Measurements from ENCODE around the gene TCF20.

- no peak for TF ChIP-seq EZH2 (IDR thresholded peaks at IDR 0.05; ENCODE audit: borderline replicate concordance, insufficient read depth, low read depth, low read length, poor library complexity, severe bottlenecking)
- TF ChIP-seq, protein P1, sequence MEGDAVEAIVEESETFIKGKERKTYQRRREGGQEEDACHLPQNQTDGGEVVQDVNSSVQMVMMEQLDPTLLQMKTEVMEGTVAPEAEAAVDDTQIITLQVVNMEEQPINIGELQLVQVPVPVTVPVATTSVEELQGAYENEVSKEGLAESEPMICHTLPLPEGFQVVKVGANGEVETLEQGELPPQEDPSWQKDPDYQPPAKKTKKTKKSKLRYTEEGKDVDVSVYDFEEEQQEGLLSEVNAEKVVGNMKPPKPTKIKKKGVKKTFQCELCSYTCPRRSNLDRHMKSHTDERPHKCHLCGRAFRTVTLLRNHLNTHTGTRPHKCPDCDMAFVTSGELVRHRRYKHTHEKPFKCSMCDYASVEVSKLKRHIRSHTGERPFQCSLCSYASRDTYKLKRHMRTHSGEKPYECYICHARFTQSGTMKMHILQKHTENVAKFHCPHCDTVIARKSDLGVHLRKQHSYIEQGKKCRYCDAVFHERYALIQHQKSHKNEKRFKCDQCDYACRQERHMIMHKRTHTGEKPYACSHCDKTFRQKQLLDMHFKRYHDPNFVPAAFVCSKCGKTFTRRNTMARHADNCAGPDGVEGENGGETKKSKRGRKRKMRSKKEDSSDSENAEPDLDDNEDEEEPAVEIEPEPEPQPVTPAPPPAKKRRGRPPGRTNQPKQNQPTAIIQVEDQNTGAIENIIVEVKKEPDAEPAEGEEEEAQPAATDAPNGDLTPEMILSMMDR (IDR thresholded peaks at IDR 0.05) = no peak
These were observed 849 bp upstream of the TCF20 start for GRCh38 chr22:42271191-42271813.

Measured in B cell (primary cell).